GM13977 (cell line): ENCODE results near the gene BRPF3.

Experiments
- DNase-seq: peaks from one replicate; pipeline ENCODE4 v3.0.0; 2012; ENCODE audit warnings: low spot score
- CTCF ChIP-seq: IDR thresholded peaks from 2 replicates; pipeline ENCODE4 v1.5.1; 2012; ENCODE audit warnings: mild to moderate bottlenecking, control low read depth; ENCODE audit not compliant: insufficient read depth; ENCODE audit errors: extremely low read depth, missing control alignments
- in situ Hi-C: fragments of 300-500 bp; cut with MboI; formaldehyde crosslinking; loops from one replicate; pipeline ENCODE4 v1.12.0; 2022; ENCODE audit warnings: low sequenced_read_pairs, low pct_unique_long_range_greater_than_20kb, mixed read lengths, inconsistent platforms; ENCODE audit not compliant: unreplicated experiment

Gene BRPF3

GRCh38 chr6:36204068-36204753, 7.7 kb downstream of the BRPF3 start:
- DNase-seq: no peak
- TF ChIP-seq CTCF: no peak
- in situ Hi-C loops: no loop called here

- no peak for DNase-seq
- no peak for TF ChIP-seq CTCF
- in situ Hi-C loops: no loop called here
Observed at GRCh38 chr6:36207155-36207554, 10.6 kb downstream of the BRPF3 start.

GRCh38 chr6:36209606-36210005, 13.1 kb downstream of the BRPF3 start:
- no peak for DNase-seq
- TF ChIP-seq CTCF: no peak
- in situ Hi-C loops: no loop called here

GRCh38 chr6:36210182-36210581, 13.6 kb downstream of the BRPF3 start:
- DNase-seq: no peak
- TF ChIP-seq CTCF: no peak
- in situ Hi-C loops: no loop called here

GRCh38 chr6:36210886-36211595, 14.5 kb downstream of the BRPF3 start:
- in situ Hi-C loops: no loop called here
- no peak for DNase-seq
- TF ChIP-seq CTCF: no peak

GRCh38 chr6:36216559-36216958, 20.0 kb downstream of the BRPF3 start:
- TF ChIP-seq CTCF: no peak

More at GRCh38 chr6:36216559-36216958, 20.0 kb downstream of the BRPF3 start:
- no peak for DNase-seq
- in situ Hi-C loops: no loop called here
